SK-N-MC (cell line): ENCODE data around the gene CCDC182.

Source experiments
- EZH2 ChIP-seq: fragments of 200-600 bp; sonication (generic); IDR thresholded peaks from one replicate; pipeline ENCODE4 v1.6.1; 2017; ENCODE audit warnings: antibody characterized with exemption
- FOXP2 ChIP-seq: optimal IDR thresholded peaks from 2 replicates; pipeline ENCODE3; 2011; ENCODE audit warnings: mild to moderate bottlenecking, moderate library complexity; ENCODE audit not compliant: insufficient read depth; ENCODE audit errors: extremely low read length, control extremely low read depth
- POLR2AphosphoS5 ChIP-seq: IDR thresholded peaks from 2 replicates; pipeline ENCODE4 v1.6.1; 2012; ENCODE audit warnings: mild to moderate bottlenecking, low read depth, low read length, borderline replicate concordance

- TF ChIP-seq POLR2AphosphoS5 (no peak), EZH2 (no peak), FOXP2 (no peak)
Observed at GRCh38 chr17:57723427-57724025, 21.6 kb downstream of the CCDC182 start.
